GM18868 (cell line): ENCODE results near the gene ZNF385A.

Source experiments
- ATAC-seq: cut with Tn5 transposase; IDR thresholded peaks from one replicate; pipeline ENCODE4 v1.9.1; 2021; ENCODE audit warnings: mild to moderate bottlenecking, moderate library complexity; ENCODE audit not compliant: unreplicated experiment

ZNF385A gene

GRCh38 chr12:54416687-54417603, 32.4 kb upstream of the ZNF385A start:
- ATAC-seq = no peak

- no peak for ATAC-seq
Observed at GRCh38 chr12:54415221-54415929, 30.8 kb upstream of the ZNF385A start.

GRCh38 chr12:54413284-54414190, 29.0 kb upstream of the ZNF385A start:
- peak; percentile 61 for ATAC-seq

DNA sequence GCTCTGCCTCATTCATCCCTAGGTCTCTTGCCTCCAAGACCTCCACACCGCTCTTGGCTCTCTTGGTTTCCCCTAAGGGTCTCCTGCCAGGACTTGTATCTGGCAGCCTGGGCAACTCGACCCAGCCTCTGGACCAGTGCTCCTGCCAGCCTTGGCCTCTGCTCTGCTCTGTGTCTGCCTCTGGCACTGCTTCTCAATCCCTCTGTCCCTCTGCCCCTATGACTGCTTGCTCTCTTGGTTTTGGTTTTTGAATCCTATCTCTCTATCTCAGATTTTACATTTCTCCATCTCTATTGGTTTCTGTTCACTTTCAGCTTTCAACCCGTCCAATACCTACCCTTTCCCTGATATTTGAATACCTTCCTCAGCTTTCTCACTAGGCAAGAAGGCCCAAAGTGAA, 28.3 kb upstream of the ZNF385A start:
- no peak for ATAC-seq

DNA sequence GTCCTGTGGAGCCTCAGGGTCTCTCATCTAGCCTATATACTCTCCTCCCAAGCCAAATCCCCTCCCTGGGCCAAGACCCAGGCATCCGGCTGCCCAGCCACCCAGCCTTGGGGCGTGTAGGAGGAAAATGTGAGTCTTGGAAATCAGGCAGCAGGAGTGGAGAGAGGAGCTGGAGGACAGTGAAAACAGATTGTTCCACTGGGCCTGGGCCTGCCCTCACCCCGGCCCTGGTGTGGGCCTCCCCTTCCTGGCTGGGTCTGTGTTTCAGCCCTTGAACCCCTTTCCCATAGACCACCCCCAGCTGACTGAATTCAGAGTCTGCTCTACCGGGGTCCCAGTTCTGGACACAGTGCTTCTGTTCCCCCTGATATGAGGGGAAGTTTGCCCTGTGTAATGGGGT, 27.8 kb upstream of the ZNF385A start:
- ATAC-seq = no peak

DNA sequence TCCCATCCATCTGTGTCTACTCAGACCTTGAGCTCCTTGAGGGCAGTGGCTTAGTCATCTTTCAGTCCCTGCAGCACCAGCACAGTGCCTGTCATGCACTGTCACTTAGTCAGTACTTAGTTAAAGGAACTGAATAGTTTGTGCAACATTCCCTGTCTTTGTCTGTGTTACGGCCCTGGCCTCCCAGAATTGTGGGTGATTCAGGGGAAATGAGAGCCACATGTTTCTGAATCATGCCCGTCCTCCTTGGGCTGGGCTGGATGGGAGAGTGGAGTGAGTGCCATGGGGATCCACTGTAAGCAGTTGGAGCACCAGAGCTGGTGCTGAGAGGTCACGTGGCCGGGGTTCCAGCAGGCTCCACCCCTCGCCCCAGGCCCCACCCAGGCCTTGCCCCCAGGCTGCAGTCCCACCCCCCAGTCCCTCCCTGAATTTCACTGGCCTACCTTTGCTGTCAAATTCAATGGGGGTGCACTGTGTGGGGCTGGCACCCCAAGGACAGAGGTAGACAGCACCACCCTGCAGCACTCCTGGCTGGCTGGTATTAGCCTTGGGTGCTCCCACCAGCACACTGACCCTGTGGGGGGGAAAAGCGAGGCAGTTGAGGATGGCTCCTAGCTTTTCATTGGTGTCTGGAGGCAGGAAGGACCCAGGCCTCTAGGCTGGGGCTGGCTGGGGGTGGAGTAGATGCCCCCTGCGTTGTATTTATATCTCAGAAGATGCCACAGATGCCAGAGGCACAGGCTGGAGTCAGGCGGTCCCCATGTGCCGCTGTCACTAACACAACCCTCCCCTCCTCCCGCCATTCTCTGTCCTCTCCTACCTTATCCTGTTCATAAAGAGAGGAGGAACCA, 27.1 kb upstream of the ZNF385A start:
- ATAC-seq = peak; percentile 42

DNA sequence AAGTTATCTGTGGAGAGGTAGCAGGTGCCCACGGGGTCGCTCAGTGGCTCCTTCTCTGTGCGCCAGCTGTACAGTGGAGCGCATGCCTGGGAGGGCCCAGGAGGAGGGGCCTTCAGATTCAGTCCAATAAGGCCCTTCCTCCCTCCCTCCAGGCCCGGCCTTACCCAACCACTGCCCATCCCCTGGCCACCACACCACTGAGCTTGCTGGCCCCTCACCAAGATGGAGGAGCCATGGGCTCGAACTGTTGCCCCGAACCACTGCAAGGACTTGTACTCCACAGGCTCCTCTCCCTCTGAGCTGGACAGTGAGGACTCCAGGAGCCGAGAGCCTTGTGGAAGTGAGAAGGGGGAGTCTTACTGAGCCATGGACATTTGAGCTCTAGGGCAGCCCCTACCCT, 24.7 kb upstream of the ZNF385A start:
- ATAC-seq = no peak

DNA sequence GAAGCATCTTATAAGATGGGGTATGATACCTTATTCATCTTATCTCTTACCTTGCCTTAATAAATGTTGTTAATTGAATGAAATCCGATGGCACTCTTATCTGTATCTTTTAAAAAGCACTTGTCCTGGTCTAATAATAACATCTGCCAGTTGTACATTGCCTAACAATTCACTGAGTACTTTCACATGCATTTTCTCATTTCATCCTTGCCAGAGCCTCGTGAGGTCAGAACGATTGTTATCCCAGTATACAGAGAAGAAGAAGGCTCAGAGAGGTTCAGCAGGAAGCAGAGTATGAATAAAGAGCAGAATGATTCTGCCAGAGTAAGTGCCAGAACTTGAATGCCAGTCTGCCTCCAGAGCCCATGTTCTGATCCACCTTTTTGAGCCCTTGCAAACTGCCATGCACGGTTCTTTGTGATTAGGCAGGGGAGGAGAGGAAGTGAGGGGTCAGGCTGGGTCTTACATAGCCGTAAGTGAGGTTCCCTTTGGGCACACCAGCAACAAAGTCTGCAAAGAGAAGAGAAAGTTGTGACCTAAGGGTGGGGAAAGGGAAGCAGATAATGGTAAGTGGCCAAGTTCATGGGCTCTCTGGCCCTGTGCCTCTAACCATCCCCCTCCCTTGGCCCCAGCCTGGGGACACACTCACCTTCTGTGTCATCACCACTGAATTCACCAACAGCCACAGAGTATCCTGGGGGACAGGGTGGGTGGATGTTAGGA, 22.8 kb upstream of the ZNF385A start:
- ATAC-seq = no peak

DNA sequence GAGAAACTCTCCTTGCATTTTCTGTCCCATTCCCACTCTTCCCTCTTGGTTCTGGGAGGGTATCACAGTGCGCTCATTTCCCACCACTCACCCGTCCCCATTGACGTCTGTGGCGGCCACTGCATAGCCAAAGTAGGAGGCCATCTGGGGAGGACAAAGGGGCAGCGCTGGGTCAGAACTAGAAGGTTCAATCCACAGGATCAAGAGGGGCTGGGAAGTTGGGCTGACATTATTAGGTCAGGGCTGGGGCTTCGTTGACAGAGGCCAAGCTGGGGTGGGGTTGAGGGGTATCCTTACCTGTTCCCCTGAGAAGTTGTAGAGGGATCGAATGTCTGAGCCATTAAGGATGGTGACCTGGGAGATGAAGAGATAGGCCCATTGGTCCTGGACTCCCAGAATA, 21.0 kb upstream of the ZNF385A start:
- no peak for ATAC-seq

DNA sequence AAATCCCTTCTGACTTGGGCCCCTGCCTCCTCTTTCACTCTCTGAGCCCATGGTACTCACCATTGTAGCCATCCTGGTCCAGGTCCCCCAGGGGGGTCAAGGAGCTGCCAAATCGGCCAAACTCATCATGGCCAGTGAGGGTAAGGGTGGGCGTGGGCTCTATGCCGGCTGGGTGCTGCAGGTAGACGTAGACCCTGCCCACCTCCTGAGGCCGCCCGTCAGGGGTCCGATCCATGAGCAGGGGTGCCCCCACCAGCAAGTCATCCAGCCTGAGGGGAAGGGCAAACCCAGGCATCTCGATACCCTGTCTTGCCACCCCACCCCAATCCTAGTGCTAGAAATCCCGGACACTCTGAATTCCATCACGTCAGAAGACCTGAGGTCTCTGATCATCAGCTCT, 20.6 kb upstream of the ZNF385A start:
- no peak for ATAC-seq

DNA sequence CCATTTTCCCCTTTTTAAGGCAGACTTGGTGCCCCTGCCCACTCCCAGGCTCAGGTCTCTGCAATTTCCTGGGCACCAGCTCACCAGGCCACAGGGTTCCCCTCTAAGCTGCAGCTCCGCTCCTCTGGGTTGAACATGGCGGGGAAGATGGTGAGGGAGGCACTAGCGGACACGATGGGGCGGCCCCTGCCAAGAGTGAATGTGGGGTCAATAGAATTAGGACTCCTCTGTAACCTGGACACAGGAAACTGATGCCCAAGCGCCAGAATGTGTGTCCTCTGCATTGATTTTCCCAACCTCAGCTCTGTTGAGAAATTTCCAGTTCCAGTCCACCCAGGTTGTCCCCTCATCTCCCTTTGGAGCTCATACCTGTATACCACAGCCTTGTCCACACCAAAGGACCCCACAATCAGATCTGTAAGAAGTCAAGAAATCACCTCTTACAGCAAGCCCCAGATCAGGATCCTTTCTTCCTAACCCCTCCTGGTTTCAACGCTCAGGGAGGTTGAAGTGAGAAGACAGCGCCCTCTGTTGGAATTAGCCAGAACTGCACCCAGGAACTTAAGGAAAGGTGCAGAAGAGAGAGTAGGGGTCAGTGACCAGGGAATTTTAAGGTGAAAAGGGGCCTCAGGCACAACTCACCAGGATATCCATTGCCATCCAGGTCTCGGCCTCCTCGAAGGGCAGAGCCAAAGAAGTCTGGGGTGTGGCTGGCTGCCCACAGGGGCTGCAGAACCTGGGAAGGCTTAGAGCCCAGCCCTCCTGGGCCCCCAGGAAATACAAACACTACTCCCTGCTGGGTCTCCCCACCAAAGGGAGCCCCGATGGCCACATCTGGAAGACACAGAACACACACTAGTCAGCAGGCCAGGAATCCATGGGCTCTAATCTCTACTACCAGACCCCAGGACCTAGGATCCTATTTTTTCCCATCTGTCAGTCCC, 19.8 kb upstream of the ZNF385A start:
- no peak for ATAC-seq

DNA sequence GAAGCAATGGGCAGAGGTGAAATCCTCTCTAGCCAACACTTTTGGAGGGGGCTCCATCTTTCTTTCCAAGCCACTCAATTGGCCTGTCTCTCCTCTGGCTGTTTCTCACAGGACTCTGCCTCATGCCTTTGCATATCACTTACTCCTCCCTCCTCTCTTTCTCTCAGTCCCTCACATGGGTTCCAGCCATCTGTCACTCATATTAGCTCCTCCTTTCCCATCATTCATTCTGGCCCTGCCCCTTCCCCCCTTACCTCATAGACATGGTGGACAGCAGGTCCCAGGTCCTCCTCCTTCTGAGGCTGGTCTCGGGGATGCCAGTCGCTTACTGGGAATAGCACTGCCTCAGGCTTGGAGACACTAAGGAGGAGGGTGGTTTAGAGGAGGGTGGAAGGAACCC, 16.6 kb upstream of the ZNF385A start:
- ATAC-seq = no peak

- peak; percentile 78 for ATAC-seq
Observed at GRCh38 chr12:54398995-54399793, 14.7 kb upstream of the ZNF385A start.

DNA sequence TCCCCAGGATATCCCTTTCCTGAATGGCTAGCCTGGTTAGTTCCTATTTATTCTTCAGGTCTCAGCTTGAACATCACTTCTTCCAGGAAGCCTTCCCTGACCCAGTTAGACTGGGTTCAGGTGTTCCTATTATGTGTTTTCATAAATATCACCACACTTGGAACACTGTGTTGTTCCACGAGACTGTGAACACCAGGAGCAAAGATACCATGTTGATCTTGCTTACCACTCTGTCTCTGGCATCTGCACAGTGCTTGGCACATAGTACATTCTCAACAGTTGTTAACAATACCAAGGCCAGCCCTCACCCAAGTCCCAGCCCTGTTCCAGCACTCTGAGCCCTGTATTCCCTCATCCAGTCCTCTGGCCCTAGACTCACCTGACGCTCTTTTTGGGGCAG, 13.7 kb upstream of the ZNF385A start:
- no peak for ATAC-seq

- ATAC-seq = no peak
Observed at GRCh38 chr12:54397157-54397556, 12.6 kb upstream of the ZNF385A start.

GRCh38 chr12:54395545-54395944, 11.0 kb upstream of the ZNF385A start:
- ATAC-seq = no peak

- ATAC-seq = no peak
Observed at GRCh38 chr12:54394986-54395385, 10.5 kb upstream of the ZNF385A start.

GRCh38 chr12:54394281-54394719, 9.8 kb upstream of the ZNF385A start:
- no peak for ATAC-seq
